GM18909 (cell line): ENCODE results near the gene UGGT1.

Experiments
- ATAC-seq: cut with Tn5 transposase; IDR thresholded peaks from one replicate; pipeline ENCODE4 v1.9.1; 2021; ENCODE audit warnings: mild to moderate bottlenecking; ENCODE audit not compliant: unreplicated experiment, poor library complexity

Gene UGGT1, protein sequence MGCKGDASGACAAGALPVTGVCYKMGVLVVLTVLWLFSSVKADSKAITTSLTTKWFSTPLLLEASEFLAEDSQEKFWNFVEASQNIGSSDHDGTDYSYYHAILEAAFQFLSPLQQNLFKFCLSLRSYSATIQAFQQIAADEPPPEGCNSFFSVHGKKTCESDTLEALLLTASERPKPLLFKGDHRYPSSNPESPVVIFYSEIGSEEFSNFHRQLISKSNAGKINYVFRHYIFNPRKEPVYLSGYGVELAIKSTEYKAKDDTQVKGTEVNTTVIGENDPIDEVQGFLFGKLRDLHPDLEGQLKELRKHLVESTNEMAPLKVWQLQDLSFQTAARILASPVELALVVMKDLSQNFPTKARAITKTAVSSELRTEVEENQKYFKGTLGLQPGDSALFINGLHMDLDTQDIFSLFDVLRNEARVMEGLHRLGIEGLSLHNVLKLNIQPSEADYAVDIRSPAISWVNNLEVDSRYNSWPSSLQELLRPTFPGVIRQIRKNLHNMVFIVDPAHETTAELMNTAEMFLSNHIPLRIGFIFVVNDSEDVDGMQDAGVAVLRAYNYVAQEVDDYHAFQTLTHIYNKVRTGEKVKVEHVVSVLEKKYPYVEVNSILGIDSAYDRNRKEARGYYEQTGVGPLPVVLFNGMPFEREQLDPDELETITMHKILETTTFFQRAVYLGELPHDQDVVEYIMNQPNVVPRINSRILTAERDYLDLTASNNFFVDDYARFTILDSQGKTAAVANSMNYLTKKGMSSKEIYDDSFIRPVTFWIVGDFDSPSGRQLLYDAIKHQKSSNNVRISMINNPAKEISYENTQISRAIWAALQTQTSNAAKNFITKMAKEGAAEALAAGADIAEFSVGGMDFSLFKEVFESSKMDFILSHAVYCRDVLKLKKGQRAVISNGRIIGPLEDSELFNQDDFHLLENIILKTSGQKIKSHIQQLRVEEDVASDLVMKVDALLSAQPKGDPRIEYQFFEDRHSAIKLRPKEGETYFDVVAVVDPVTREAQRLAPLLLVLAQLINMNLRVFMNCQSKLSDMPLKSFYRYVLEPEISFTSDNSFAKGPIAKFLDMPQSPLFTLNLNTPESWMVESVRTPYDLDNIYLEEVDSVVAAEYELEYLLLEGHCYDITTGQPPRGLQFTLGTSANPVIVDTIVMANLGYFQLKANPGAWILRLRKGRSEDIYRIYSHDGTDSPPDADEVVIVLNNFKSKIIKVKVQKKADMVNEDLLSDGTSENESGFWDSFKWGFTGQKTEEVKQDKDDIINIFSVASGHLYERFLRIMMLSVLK (N-terminal part only)

DNA sequence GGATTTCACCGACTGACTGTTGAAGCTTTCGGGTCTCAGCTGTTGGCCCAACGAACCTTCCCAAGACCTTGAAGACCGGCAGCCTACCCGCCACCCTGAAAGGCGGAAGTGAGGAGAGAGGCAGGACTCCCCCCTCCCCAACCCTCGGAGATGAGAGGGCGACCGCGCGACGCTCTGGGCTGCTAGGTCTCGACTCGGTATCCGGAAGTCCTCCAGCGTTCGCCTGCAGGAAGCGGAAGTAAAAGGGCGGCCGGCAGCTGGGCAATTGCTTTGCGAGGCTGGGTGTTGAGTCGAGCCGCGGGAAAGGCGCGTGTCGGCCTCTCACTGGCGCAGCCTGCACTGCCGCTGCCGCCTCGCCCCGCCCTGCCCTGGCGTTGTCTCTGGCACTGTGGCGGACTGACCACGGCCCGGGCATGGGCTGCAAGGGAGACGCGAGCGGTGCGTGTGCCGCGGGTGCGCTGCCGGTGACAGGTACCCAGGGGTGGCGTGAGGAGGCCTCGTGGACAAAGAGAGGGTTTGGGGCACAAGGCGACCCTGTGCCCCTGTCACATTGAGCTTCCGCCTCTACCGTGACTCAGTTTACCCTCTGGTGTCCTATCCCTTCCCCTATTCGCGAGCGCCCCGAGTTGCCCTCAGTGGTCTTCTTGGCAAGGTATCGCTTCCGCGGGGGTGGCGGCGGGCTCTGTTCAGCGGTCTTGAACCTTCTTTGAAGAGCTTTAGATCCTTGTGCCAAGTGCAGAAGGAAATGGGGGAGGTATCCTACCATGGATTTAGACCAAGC lies at the start of gene UGGT1:
Gene UGGT1, plus strand, starts transcription at position 256 of the 781 bp plus-strand sequence. Its CDS starts 158 bp downstream, at position 414.
- ATAC-seq, result peak; percentile 95

DNA sequence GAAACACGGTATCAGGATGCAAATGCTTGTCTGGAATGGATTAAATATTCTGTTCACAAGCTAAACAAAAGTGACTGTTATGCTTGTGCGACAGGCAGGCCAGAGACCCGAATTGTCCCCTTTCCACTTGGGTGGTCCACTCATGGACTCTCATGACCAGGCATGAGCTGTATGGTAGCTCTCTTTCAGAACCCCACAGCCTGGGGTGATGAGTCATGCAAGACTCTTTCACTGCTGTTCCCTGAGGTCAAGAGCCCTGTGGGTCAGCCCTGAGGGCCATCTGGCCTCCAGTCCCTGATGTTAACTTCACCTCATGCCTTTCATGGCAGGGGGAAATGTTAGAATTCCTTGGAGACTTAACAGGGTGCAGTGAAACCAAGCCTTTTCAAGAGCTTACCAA lies 49.4 kb upstream of the UGGT1 start:
- ATAC-seq, result no peak

DNA sequence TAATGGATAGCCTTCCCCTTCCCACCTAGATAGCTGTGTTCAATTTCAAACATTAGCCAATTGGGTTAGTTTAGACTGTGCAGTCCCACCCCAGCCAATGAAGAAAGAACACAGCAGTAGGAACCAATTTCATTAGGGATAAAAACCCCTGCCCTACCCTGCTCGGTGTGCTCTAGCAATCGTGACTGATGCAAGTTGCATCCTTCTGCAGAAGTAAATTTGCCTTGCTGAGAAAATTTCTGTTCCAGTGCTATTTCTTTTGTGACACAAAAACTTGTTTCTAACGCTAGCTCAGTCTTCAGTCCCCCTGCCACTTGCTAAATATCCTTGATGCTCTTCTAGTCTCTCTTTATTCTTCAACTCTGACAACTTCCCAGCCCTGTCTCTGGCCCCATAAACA lies 48.0 kb upstream of the UGGT1 start:
- no peak for ATAC-seq

DNA sequence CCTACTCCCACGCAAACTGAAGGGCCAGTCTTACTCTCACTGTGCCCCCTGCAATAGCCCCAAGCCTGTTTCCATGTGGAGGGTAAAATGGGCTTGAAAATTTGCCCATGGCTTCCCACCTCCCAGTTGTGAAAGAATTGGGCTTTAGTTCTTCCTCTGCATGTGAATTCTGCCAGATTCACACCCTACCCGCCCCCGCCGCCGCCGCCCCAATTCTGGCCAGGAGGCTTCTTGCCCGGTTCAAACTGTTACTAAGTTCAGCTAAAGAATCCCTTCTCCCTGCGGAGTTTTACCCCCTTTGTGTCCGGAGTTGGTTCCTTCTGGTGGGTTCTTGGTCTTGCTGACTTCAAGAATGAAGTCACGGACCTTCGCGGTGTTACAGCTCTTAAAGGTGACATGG lies 37.7 kb upstream of the UGGT1 start:
- no peak for ATAC-seq

DNA sequence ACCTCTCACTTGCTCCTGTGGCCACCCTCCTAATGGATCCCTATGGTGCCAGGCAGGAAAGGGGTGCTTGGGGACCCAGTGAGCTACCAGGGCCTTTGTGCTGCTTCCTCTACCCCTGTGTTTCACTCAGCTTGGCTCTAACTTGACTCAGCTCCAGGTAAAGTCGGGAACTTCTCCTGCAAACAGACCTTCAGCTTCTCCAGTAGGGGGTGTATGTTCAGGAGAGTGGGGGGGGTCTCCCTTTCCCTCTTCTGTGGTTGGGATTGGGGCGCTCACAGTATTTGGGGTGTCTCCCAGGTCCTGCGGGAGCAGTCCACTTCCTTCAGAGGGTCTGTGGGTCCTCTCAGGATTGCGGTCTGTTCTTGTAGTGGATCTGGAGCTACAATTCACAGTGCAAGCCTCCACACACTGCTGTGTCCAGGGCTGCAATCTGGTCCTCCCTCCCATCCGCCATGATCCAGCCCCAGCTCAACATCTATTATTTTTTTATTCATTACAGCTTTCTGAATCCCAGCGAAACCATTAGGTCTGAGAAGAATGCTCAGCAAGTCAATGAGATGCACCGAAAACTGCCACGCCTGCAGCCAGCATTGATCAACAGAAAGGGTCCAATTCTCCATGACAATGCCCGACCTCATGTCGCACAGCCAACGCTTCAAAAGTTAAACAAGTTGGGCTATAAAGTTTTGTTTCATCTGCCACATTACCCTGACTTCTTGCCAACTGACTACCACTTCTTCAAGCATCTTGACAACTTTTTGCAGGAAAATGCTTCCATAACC lies 36.7 kb upstream of the UGGT1 start:
- no peak for ATAC-seq

DNA sequence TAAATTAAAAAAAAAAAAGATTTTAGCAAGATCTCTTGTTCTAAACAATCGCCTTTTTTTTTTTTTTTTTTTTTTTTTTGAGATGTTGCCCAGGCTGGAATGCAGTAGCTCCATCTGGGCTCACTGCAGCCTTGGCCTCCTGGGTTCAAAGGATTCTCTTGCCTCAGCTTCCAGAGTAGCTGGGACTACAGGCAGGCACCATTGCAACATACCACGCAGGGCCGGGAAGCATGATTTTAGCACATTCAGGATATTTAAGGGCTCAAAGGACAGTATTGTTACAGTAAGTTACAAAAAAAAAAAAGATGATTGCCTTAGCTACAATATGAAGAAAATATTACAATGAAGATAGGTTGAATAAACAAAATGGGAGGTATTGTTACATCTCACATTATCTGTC lies 33.7 kb upstream of the UGGT1 start:
- ATAC-seq, result no peak

DNA sequence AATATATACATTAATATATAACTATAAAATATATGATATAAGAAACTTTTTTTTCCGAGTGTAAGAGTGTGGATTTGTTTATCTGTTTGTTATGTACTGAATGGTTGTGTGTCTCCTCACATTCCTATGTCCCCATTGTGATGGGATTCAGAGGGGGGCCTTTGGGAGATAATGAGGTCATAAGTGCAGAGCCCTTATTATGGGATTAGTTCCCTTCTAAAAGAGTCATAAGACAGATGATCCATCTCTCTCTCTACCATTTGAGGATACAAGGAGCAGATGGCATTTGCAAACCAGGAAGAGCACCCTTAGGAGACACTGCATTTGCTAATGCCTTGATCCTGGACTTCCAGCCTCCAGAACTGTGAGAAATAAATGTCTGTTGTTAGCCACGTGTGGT lies 32.9 kb upstream of the UGGT1 start:
- ATAC-seq, result no peak

DNA sequence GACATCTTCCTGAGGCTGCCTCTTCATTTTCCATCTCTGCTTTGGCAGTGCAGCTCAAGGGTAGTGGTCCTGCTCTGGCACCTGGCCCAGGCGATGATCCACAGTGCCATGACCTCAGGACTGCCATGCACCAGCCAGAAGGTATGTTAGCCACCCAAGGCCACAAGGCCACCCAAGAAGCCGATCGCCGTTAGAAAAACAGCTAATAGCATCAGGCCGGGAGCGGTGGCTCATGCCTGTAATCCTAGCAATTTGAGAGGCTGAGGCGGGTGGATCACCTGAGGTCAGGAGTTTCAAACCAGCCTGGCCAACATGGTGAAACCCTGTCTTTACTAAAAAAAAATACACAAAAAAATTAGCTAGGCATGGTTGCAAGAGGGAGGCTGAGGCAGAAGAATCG lies 28.4 kb upstream of the UGGT1 start:
- ATAC-seq, result no peak

DNA sequence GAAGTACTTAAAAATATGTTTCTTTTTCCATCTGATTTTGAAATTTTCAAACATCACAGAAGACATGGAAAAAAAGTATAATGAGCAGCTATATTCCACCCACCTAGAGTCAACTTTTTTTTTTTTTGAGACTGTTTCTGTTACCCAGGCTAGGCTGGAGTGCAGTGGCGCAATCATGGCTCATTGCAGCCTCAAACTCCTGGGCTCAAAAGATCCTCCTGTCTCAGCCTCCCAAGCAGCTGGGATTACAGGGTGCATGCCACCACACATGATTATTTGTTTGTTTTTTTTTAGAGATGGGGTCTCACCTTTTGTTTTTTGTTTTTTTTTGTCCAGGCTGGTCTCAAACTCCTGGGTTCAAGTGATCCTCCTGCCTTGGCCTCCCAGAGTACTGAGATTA lies 26.6 kb upstream of the UGGT1 start:
- ATAC-seq, result no peak

DNA sequence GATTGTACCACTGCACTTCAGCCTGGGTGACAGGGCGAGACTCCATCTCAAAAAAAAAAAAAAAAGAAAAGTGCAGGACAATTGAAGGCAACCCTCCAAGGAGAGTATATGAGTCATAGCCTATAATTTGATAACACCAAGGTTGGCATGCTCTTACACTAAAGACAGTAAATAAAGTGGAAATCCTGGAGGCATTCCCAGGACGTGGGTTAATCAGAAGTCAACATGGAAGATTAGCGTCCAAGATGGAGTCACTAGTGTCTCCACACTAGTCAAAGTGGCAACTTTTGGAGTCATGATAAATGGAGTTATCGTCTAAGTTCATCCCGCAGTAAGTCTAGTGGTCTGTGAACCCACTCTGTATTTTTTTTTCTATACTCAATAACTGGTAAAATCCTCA lies 21.2 kb upstream of the UGGT1 start:
- ATAC-seq, result no peak

DNA sequence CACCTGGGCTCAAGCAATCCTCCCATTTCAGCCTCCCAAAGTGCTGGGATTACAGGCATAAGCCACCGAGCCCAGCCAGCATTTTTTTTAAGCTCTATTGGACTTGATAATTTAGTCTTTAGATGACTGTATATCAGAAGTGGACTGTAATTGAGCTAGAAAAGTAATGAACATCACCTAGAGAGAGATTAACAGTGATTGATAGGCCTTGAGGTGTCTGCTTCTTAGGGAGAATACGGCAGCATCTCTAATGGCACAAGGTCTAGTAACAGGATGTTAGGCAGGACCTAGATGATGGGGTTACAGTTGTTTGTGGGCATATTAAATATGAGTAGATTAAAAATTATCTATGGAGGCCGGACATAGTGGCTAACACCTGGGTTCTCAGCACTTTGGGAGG lies 17.7 kb upstream of the UGGT1 start:
- no peak for ATAC-seq

DNA sequence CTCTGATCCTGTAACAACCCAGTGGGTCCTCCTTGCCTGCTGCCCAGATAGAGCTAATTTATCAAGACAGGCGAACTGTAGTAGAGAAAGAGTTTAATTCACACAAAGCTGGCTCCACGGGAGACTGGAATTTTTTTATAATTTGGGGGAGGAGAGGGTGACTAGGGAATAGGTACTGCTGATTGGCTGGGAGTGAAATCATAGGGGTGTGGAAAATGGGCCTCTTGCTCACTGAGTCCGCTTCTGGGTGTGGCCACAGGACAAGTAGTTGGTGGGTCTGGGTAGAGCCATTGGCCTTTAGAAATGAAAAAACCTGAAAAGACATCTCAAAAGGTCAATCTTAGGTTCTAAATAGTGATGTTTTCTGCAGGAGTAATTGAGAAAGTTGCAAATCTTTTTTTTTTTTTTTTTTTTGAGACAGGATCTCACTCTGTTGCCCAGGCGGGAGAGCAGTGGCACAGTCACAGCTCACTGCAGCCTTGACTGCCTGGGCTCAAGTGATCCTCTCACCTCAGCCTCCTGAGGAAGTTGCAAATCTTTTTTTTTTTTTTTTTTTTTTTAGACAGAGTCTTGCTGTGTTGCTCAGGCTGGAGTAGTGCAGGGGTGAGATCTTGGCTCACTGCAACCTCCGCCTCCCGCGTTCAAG lies 14.4 kb upstream of the UGGT1 start:
- ATAC-seq, result no peak

DNA sequence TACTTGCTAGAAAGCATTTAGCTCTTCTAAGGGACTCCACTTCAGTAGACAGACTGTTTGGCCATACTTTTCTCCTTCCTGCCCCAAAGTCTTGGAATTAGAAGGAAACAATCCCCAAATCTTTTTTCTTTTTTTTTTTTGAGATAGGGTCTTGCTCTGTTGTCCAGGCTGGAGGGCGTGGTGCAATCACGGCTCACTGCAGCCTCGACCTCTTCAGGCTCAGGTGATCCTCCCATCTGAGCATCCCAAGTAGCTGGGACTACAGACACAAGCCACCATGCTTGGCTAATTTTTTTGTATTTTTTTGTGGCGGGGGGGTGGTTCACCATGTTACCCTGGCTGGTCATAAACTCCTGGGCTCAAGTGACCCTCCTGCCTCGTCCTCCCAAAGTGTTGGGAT lies 6.2 kb upstream of the UGGT1 start:
- no peak for ATAC-seq

DNA sequence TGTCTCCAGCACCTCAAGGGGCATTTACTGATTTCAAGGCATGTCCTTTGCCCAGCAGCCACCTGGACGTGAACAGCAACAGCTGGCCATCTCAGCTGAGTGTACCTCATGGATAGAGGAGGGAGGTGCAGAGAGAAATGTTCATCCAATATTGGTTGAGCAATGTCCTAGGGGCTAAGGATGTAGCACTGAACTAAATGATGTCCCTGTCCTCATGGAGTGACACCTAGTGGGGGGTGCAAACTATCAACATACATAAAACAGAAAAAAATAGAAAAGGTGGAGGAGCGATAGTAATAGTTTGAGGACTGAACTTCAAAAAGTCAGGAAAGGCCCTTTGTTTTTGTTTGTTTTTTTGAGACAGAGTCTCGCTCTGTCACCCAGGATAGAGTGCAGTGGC lies 4.8 kb upstream of the UGGT1 start:
- no peak for ATAC-seq

DNA sequence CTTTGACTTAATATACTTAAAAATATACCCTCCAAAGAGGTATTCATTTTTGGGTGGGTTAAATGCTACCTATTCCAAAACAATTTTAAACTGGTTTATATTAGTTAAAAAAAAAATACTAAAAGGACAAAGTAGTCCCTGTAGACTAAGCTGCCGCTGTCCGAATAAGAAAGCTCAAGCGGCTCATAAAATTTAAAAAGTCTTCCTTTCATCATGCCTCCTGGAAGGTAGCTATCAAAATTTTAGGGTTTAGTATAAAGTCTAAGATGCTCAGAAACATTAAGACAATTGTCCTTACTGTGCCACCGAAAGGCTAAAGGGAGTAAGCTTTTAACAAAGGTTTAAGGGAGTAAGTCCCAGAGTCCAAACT lies 440 bp upstream of the UGGT1 start:
- no peak for ATAC-seq

DNA sequence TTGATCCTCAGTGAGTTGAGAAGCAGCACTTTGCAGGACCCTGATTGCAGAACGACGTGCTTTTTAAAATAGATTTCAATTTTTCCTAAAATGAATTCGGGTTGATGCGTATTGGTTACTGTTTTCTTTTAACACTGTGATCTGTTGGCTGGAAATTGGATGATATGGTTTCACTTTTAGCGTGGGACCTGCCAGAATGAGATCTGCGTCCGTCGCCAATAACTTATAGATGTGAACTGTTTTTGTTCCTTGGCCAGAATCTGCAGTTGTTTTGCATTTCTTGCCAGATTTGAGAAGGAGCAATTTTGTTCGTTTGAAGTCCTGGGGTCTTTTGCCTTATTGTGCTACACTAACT lies 703 bp downstream of the UGGT1 start:
- ATAC-seq, result no peak

DNA sequence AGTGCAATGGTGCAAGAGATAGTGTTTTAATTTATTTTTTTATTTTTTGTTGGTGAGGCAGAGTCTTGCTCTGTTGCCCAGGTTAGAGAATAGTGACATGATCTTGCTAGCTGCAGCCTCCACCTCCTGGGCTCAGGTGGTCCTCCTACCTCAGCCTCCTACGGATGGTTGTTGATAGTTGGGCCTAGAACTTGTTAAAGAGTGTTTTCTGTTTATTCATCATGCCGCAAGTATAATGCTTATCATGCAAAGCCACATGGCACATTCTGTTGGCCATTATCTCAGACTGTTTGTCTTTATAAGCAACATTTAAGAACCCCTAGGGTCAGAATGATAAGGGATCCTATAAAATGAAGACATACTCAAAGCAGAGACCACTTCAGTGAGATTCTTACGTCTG lies 1.7 kb downstream of the UGGT1 start:
- ATAC-seq, result no peak

DNA sequence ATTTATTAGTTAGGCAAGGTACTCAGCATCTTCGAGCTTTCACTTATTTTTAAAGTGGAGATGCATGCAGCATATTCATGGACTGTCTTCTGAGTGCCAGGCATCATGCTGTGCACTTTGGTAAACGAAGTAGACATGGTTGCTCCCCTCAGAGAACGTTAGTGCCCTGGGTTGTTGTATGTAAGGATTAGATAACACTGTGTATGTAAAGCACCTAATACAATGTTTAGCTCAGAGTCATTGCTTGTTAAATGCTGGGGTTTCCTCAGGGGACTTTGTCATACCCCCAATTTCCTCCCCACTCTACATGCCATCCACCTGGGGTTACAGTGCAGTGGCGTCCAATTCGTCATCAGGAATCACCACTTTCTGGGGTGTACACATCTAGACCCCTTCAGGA lies 2.8 kb downstream of the UGGT1 start:
- ATAC-seq, result no peak

DNA sequence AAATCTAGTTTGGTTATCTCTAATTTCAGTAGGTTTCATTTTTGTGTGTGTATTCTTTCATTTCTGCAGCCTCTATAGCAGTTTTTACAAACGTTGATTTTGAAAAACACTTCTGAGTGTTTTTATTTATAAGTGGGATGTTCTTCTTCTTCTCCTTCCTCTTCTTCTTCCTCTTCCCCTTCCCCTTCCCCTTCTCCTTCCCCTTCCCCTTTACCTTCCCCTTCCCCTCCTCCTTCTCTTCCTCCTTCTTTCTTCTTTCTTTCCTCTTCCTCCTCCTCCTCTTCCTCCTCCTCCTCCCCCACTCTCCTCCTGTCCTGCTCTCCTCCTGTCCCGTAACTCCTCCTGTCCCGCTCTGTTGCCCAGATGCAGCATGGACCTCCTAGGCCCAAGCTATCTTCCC lies 4.2 kb downstream of the UGGT1 start:
- ATAC-seq, result no peak
